Stimulated activated CD8-positive, alpha-beta memory T cell treated with anti-CD3 and anti-CD28 coated beads, Interleukin-7, amount 100 ng/mL, for 4 hours (primary cell): ENCODE results near the gene SLC35E1.
"Not testable (repeated sequence)": the region's sequence is repeated elsewhere in the genome, so short reads cannot be mapped to it uniquely, and the experiment has no call there.

Source experiments
- DNase-seq, 2 donors: peaks; one replicate each; pipeline ENCODE4 v3.0.0-alpha.2; 2020; ENCODE audit warnings: low read depth in 2 of 2

The SLC35E1 gene

DNA sequence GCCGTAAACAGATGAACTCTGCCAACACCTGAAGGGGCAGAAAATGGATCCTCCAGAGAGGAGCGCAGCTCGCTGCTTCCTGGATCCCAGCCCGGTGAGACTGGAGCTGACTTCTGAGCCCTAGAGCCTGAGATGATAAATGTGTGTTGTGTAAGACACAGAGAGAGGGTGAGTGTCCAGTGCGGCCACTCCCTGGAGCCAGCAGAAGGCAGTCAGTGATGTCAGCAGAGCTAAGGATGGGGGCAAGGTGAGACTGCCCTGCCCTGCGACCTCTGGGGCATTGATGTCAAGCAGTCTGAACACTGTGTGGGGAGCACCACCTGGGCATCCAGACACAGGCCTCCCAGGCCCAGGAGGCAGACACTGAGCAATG is 9.7 kb upstream of the SLC35E1 start:
- DNase-seq = no peak

DNA sequence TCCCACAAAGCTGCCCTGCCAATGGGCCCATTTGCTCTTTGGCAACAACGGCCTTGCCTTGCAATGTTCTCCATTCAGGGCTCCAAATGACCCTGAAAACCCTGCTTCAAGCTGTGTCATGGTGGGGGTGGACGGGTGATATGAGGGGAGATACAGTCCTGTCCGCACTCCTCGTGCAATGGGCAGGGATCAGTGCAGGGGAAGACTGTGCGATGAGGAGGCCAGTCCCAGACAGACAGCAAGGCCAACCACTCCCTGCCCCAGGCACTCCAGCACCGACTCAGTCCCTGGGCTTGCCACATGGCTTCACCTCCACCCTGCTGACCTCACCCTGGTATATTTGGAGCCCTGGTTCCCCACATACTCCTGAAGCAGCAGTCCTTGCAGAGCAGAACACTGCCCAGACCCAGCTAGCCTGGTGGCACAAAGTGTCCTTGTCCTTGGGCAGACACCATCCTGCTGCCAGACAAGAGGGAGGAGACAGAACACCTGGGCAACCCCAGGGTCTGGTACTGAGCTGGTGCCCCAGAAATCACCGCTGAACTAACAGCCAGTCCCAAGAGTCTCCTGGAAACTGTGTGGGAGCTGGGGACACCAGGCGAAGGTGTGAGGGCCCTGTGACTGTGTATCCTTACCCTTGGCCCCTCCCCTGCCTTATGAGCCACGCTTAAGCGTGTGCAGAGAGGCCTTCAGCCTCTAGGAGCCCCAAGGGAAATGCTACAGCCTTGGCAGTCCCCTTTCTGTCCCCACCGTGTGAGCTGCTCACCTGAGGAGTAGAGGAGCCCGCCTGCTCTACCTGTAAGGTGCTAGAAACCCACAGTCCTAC is 9.1 kb upstream of the SLC35E1 start:
- DNase-seq = no peak

DNA sequence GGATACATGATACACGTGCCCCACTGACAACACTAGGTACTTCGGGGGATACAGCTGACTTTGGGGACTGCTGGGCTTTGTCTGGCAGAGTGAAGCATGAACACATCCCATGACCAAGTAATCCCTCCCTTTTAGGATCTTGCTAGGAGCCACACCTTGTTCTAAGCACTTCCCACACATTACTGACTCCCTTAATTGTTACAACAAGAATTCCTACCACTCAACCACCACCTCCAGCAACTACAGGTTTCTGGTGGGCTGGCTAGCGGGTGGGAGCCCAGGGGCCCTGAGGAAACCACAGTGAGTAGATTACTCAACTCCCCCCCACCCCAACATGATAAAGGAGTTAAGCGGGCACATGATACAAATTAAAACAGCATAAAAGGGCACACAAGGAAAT is 7.2 kb upstream of the SLC35E1 start:
- DNase-seq = no peak

DNA sequence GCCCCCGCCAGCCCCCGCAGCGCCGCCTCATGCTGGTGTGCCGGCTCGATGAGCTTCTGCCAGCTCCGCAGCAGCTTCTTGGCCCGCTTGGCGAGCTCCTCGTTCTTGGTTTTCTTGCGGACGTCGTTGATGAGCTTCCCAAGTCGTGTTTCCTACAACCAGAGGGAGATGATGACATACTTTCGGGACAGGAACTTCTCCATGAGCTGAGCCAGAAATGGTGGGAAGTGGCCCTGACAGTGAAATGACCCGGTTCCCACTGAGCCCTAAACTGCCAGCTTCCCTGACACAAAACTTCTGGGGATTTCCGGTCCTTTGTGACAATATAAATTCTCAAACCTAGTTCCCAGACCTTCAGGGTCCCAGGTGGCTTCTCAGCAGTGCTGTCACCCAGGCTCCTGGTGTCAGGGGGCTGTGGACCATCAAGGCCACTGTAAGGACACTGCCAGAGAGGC is 5.3 kb upstream of the SLC35E1 start:
- DNase-seq = no peak

DNA sequence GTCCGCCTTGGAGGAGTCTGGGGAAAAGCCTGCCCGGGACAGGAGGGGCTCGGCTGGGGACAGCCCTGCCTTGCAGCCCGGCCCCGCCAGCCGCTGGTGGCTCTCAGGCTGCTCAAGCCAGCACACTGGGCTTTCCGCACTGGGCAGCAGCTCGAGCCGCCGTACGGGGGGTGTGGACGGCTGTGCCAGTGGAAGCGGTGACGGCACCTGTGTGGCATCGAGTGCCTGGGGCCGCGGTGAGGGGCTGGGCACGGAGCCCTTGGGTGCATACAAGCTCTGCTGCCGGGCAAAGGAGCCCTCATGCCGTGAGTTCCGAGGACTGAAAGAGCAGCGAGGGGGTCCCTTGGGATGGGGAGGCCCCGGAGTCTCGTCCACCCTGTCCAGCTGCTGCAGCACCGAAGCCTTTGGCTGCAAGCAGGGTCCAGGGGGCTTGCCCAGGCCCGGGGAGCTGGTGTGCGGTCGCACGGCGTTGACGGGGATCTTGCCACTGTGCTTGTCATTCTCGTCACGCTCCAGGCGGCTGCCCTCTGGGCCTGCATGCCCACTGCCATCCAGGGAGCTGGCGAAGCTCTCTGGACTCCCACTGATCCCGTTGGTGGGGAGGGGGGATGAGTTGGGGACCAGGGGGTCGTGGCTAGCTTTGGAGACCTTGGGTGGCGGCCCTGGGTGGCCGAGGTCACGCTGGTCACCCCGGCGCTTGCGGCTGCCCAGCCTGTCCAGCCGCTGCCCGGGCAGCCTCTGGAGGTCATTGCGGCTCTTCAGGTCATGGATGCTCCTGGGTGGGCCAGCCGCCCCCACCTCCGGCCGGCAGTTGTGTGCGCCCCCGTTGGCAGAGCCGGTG is 4.7 kb upstream of the SLC35E1 start:
- no peak for DNase-seq

DNA sequence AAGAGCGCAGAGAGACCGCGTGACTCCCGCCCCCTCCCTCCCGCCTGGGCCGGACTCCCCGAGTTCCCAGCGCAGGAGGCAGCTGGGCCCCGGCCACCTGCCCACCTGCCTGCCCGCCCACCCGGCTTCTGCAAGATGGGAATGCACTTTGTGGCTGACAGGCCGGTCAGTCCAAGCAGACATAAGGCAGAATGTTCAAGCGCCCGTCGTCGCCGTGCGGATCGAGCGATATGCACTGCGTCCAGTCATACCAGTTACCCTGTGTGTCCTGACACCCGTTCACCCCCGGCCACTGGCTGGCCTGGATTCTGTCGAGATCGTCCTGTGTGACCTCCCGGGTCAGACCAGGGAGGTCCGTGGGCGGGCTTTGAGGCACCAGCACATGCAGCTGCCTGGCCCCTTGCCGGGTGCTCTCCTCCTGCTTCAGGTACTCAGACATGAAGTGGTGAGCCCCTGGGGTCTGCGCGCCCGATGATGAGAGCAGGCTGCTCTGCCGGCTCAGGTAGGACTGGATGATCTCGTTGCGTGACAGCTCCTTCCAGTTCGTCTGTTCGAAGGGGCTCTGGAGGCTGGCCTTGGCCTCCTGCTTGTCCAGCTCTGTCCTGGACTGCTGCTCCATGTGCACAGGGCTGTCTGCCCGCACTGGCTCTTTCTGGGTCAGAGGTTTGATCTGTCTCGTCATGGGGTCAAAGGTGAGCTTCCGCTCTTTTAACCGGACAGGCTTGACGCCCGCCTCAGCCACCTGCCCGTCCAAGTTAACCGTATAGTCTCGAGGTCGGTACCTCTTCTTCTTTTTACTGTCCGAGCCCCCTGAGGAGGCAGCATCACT is 3.9 kb upstream of the SLC35E1 start:
- DNase-seq = no peak

DNA sequence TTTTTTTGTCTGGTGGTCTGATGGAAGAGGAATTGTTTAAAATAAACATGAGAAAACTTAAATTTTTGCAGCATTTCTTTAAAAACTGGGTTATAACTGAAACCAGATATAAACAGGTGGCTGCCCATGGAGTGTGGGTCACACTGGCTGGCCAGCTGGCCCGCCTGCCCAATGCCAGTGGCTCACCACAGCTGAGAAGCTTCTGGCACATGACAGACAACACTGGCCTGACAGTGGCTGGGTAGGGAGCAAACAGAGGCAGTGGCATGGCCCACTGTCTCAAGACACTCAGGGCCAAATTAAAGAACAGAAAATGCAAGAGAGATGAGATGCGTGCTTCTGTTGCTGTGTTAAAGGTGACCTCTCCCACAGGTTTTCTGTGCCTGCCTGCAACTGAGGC is 3.1 kb upstream of the SLC35E1 start:
- DNase-seq = no peak

DNA sequence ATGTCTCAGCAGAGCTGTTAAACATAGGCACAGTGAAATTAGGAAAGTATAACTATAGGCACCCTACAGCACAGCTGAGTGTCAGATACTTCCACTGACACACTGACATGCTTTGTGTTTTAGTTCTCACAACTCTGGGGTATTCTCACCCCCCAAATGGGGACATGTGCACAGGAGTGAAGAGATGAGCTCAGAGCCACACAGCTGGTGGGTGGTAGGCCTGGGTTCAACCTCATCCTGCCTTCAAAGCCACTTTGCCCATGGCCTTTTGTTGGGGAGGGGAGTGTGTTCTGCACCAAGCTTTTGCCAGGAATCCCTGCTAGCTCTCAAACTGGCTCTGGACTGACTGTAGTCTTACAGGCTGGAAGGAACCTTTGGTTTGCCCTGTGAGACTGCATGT is 1.7 kb upstream of the SLC35E1 start:
- no peak for DNase-seq

DNA sequence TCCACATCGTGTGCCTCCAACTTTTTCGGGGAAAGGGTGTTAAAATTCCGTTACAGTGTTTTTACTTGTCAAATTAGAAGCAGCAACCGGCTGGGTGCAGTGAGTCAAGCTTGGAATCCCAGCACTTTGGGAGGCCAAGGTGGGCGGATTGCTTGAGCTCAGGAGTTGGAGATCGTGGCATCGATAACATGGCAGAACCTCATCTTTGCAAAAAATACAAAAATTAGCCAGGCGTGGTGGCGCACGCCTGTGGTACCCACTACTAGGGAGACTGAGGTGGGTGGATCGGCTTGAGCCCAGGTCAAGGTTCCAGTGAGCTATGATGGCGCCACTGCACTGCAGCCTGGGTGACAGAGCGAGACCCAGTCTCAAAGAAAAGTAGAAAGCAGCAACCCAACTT is 1.1 kb upstream of the SLC35E1 start:
- no peak for DNase-seq

DNA sequence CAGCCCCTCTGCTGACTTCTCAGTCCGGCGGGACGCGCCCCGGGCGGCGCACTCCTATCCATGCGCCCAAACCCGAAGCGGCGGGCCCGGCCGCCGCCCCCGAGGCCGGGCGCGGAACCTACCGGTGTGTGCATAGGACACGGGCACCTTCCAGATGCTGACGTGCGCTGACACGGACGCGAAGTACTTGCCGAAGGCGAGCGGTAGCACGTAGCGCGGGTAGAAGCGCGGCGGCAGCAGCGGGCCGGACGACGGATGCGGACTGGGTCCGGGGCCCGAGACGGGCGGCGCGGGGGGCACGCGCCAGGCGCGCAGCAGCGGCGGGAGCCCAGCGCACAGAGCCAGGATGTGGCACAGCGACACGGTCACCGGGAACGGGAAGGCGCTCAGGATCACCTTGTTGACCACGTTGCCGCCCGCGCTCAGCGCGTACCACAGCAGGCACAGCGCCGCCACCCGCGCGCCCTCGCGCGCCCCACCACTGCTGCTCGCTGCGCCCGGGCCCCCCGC is 338 bp downstream of the SLC35E1 start:
- no peak for DNase-seq

DNA sequence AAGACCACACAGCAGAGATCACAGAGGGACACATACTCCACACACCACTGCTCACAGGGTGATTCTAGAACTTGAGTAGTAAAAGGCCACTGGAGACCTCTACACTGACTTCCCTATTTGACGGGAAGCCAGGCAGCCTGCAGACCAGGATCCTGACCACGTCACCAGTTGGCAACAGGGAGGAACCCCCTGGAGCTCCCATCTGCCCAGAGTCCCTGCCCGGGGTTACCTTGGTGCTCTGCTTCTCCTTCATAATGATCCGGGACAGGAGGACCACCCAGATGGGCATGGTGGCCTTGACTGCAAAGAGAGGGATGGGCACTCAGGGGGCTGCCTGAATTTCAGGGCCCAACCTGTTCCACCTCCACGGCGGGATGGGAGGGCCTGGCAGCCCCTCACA is 932 bp downstream of the SLC35E1 start:
- no peak for DNase-seq

DNA sequence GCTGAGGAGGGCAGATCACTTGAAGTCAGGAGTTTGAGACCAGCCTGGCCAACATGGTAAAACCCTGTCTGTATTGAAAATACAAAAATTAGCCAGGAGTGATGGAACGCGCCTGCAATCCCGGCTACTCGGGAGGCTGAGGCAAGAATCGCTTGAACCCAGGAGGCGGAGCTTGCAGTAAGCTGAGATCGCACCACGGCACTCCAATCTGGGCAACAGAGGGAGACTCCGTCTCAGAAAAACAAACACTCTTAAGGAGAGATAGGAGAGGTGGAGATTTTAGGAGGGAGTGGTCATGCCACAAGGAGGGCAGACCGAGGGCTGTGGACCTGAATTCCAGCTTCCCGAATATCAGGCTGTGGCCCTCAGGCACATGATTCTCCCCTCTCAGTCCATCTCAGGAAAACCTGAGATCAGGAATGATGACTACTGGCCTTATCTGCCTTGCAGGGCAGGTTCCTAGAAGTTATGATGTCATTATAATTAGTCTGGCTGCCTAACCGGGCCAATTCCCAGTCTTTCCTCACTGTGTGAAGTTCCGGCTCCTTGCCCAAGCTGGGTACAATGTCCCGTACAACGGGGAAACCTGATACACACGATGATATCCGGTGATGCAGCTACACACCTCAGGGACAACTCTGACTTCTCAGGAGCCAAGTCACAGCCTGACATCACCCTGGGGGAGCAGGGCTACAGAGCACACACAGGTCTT is 2.5 kb downstream of the SLC35E1 start:
- DNase-seq = no peak

DNA sequence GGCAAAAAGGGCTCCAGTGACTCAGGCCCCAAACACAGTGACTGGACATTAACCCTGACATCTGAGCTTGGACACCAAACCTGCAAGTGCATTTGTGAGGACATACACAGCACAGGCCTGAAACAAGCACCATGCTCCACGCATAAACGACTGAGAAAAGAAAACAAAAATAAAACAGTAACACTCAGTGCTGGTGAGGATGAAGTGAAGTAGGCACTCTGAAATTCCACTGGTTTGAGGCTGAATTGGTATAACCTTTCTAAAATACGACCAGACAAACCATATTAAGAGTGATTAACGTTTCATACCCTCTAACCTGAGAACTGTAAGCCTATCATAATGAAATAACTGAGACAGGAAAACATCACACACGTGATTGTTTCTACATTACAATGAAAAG is 5.5 kb downstream of the SLC35E1 start:
- no peak for DNase-seq

DNA sequence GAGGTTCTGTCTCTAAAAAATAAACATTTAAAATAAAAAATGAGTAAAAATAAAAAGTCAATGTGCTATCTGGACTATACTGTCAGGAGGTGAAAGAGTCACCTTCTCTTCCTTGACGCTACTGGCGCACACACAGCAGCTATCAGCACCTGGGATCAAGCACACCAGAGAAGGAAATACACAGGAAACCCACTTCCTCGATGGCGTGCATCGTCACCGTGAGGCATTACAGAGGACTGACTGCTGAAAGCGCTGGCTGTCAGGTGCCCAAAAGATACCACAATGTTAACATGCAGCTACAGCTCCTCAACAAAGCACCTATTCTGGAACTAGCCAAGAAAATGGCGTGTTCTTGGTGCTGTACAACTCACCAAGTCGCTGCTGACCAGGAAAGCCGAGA is 6.1 kb downstream of the SLC35E1 start:
- peak; percentile 61 to 66 for DNase-seq

DNA sequence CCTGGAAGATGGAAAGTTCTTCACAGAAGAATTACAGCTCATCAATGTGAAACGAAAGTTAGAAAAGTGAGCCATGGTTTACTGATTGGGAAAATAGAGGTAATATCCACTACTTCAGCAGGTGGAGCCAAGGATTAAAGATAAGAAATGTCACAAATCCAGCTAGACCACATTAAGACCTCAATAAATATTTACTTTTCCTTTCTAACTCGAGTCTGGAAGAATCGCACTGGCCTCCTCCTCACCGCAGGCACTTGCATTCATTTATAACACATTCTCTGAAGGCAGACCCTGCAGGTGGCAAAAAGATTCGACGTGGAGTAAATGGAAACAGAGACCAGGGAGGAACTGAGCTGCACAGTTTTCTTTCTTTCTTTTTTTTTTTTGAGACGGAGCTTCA is 7.4 kb downstream of the SLC35E1 start:
- DNase-seq = no peak

DNA sequence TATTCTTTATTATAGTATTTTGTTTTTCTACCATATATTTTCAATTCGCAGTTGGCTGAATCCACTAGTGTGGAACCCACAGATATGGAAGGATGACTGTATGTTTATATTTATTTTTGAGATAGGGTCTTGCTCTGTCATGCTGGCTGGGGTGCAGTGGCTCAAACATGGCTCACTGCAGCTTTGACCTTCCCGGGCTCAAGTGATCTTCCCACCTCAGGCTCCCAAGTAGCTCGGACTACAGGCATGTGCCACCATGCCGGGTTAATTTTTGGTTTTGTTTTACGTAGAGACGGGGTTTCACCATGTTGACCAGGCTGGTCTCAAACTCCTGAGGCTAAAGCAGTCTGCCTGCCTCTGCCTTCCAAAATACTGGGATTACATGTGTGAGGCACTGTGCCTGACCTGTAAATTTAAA is 9.6 kb downstream of the SLC35E1 start:
- DNase-seq = no peak

DNA sequence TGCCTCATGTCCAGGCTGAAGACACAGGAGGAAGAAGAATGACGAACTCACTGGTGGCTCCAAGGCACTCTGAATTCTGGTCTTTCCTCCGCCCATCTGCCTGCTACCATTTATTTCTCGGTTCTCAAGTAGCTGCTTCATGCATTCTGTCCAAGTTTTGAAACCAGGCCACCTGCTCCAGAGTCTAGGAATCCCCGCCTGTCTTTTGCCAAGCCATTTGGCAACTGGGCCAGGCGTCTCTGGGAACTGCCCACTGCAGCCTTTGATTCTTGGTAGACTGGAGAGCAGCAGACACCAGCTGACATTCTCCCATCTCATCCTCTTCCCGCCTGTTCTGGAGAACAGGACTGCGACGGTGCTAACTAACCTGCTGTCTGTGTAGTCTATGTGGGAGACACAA is 10.8 kb downstream of the SLC35E1 start:
- no peak for DNase-seq

DNA sequence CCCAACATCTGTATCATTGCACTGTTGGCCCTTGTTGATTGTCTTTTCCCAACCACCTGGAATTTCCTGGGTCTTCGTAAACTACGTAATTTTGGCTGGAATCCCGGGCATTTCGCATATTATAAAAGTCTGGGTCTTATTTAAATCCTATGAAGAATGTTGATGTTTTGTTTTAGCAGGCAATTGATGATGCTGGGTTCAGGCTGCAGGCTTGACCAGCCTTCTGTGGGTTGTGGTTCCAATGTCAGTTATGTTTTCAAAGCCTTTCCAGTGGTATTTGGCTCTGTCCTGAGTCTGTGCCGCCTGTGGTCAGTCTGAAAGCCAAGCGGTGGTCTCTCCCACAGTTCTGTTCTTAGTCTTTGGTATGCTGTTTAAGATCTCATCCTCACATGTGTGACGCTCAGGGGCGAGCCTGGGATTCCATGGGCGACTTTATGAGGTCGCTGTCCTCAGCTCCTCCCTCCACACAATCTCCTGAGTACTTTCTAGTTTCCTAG is 12.4 kb downstream of the SLC35E1 start:
- no peak for DNase-seq

DNA sequence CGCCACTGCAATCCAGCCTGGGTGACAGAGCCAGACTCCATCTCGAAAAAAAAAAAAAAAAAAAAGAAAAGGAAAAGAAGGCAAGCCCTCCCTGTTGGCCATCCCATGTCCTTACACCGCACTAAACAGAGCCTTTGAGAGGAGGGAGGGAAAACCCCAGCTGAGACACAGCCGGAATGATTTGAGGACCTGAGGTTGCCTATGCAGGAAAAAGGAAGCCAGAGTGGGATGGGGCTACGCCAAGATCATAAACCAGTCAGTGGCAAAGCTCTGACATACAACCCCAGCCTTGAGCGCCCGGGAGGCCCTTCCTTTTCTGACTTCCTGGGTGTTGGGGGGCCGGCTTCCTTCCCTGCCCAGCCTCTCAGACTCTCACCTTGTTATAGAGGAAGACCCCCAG is 17.4 kb downstream of the SLC35E1 start:
- no peak for DNase-seq

DNA sequence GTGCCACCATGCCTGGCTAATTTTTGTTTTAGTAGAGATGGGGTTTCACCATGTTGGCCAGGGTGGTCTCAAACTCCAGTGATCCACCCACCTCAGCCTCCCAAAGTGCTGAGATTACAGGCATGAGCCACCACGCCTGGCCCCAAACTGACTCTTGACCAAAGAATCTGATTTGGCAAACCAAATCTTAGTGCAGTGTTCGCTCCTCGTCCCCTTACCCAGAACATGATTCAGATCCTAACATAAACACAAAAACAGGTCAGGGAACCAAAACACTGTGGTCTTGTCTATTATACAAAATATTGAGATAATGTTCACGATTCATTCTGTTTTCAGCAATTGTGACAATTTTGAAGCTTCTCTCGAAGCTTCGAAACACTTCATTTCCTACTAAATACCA is 20.3 kb downstream of the SLC35E1 start:
- not testable (repeated sequence) for DNase-seq

DNA sequence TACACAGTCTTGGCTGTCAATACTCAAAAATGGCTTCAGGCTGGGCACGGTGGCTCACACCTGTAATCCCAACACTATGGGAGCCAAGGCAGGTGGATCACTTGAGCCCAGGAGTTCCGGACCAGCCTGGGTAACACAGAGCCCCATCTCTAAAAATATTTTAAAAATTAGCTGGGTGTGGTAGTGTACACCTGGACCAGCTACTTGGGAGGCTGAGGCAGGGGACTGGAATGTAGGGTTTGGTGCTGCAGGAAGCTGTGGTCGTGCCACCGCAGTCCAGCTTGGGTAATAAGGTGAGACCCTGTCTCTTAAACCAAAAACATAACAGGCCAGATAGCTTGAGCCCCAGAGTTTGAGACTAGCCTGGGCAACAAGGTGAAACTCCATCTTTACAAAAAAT is 23.3 kb downstream of the SLC35E1 start:
- no peak for DNase-seq
